HL-60 (cell line): Measurements from ENCODE around the gene IGF2R.

ENCODE experiments used
- DNase-seq, 2 experiments: peaks; one replicate each; pipeline ENCODE4 v3.0.0-alpha.2; 2010 to 2020; ENCODE audit warnings: low read depth in 1 of 2, low spot score in 1 of 2
- H3K27ac ChIP-seq: fragments of 250-450 bp; sonication (Bioruptor Pico); replicated peaks from 2 replicates; pipeline ENCODE4 v1.5.1; 2020; ENCODE audit warnings: mild to moderate bottlenecking, moderate library complexity
- H3K27me3 ChIP-seq: fragments of 250-450 bp; sonication (Bioruptor Pico); 2 replicates; pipeline ENCODE4 v1.5.1; 2021; ENCODE audit warnings: mild to moderate bottlenecking, moderate library complexity; ENCODE audit not compliant: insufficient read depth, poor library complexity, severe bottlenecking
- H3K4me3 ChIP-seq: replicated peaks from 2 replicates; pipeline ENCODE4 v1.5.1; 2011; ENCODE audit warnings: mild to moderate bottlenecking, control low read depth, low read length; ENCODE audit not compliant: insufficient read depth
- GABPA ChIP-seq: IDR thresholded peaks from 2 replicates; pipeline ENCODE4 v1.6.1; 2012; ENCODE audit warnings: low read depth
- POLR2AphosphoS5 ChIP-seq: IDR thresholded peaks from 2 replicates; pipeline ENCODE4 v1.6.1; 2012; ENCODE audit warnings: low read depth
- SPI1 ChIP-seq: IDR thresholded peaks from 2 replicates; pipeline ENCODE4 v1.6.1; 2012; ENCODE audit warnings: low read depth, mild to moderate bottlenecking, borderline replicate concordance
- TF ChIP-seq, protein P1 (sequence below): IDR thresholded peaks from 2 replicates; pipeline ENCODE4 v1.6.1; 2012; ENCODE audit warnings: low read depth; ENCODE audit not compliant: insufficient replicate concordance
- TF ChIP-seq, protein P2 (sequence below): IDR thresholded peaks from one replicate; pipeline ENCODE4 v1.5.1; 2011; ENCODE audit warnings: low read length, control low read depth, inconsistent platforms; ENCODE audit not compliant: insufficient read depth

The IGF2R gene

DNA sequence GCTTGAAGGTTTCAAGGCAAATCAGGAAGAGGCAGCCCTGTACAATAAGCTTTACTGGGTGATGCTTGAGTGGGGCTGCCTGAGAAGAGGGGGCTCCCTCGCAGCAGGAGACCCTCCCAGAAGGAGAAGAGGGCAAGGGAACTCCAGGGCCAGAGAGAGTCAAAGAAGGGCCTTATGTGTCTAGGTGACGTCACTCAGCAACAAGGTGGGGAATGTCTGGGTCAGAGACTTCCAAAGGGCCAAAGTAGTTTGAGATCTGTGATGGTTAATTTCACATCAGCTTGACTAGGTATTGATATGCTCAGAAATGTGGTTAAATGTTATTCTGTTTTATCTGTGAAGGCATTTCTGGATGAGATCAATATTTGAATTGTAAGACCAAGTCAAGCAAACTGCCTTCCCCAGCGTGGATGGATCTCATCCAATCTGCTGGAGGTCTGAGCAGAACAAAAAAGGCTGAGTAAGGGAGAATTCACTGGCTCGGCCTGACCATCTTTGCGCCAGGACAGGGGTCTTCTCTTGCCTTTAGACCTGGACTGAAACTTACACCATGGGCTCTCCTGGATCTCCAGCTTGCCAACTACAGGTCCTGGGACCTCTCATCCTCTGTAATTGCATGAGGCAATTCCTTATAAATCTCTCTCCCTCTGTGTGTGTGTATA is 42.2 kb upstream of the IGF2R start:
- no peak overlapping the region for H3K4me3 ChIP-seq
- no peak for DNase-seq
- H3K27me3 ChIP-seq, result no peaks in the 10 kb centered on the region
- TF ChIP-seq GABPA, result no peak
- TF ChIP-seq POLR2AphosphoS5, result no peak
- no peak for TF ChIP-seq SPI1
- TF ChIP-seq, protein P1, sequence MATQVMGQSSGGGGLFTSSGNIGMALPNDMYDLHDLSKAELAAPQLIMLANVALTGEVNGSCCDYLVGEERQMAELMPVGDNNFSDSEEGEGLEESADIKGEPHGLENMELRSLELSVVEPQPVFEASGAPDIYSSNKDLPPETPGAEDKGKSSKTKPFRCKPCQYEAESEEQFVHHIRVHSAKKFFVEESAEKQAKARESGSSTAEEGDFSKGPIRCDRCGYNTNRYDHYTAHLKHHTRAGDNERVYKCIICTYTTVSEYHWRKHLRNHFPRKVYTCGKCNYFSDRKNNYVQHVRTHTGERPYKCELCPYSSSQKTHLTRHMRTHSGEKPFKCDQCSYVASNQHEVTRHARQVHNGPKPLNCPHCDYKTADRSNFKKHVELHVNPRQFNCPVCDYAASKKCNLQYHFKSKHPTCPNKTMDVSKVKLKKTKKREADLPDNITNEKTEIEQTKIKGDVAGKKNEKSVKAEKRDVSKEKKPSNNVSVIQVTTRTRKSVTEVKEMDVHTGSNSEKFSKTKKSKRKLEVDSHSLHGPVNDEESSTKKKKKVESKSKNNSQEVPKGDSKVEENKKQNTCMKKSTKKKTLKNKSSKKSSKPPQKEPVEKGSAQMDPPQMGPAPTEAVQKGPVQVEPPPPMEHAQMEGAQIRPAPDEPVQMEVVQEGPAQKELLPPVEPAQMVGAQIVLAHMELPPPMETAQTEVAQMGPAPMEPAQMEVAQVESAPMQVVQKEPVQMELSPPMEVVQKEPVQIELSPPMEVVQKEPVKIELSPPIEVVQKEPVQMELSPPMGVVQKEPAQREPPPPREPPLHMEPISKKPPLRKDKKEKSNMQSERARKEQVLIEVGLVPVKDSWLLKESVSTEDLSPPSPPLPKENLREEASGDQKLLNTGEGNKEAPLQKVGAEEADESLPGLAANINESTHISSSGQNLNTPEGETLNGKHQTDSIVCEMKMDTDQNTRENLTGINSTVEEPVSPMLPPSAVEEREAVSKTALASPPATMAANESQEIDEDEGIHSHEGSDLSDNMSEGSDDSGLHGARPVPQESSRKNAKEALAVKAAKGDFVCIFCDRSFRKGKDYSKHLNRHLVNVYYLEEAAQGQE, result no peak
- TF ChIP-seq, protein P2, sequence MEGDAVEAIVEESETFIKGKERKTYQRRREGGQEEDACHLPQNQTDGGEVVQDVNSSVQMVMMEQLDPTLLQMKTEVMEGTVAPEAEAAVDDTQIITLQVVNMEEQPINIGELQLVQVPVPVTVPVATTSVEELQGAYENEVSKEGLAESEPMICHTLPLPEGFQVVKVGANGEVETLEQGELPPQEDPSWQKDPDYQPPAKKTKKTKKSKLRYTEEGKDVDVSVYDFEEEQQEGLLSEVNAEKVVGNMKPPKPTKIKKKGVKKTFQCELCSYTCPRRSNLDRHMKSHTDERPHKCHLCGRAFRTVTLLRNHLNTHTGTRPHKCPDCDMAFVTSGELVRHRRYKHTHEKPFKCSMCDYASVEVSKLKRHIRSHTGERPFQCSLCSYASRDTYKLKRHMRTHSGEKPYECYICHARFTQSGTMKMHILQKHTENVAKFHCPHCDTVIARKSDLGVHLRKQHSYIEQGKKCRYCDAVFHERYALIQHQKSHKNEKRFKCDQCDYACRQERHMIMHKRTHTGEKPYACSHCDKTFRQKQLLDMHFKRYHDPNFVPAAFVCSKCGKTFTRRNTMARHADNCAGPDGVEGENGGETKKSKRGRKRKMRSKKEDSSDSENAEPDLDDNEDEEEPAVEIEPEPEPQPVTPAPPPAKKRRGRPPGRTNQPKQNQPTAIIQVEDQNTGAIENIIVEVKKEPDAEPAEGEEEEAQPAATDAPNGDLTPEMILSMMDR, result no peak
- H3K27ac ChIP-seq, result no peak overlapping the region

DNA sequence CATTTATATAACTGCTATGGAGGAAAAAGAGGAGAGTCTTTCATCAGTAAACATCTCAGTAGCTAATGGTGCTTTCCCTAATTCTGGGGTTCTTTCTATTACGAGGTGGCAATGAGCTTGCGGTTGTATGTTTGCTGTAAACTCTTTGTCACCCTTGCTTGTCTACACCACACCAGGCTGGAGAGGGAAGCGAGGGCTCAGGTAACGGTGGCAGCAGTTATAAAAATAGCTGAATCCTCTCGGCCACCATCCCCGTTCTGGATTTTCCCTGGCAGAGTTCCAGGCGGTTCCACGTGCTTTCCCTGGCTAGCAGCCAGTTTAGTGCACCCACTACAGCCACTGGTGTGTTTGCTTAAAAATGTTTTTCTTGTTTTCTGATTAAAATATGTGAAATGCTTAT is 39.1 kb upstream of the IGF2R start:
- TF ChIP-seq, protein P2, result no peak
- TF ChIP-seq, protein P1, result no peak
- TF ChIP-seq GABPA (no peak), SPI1 (no peak), POLR2AphosphoS5 (no peak)
- no peak for DNase-seq
- Histone ChIP-seq H3K27me3 (peaks cover 2% of the 10 kb centered on the region), H3K27ac (no peak overlapping the region), H3K4me3 (no peak overlapping the region)

DNA sequence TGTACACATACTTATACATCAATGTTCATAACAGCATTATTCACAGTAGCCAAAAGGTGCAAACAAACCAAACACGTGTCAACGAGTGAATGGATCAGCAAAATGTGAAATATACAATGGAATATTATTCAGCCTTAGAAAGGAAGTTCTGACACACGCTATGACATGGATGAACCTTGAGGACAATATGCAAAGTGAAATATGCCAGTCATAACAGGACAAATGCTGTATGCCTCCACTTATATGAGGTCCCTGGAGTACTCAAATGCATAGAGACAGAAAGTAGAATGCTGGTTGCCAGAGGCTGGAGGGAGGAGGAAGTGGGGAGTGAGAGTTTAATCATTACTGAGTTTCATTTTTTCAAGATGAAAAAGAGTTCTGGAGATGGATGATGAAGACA is 37.8 kb upstream of the IGF2R start:
- Histone ChIP-seq H3K27me3 (peaks cover 2% of the 10 kb centered on the region), H3K27ac (no peak overlapping the region), H3K4me3 (no peak overlapping the region)
- TF ChIP-seq, protein P2, result no peak
- TF ChIP-seq GABPA (no peak), POLR2AphosphoS5 (no peak), SPI1 (no peak)
- TF ChIP-seq, protein P1, result no peak
- DNase-seq, result no peak
